Coronary artery (tissue), 2 donors: Measurements from ENCODE around the gene FAXDC2.
A peak's percentile ranks its signal among the peaks of the same experiment; 100 is the strongest.
"Not testable (repeated sequence)": the region's sequence is repeated elsewhere in the genome, so short reads cannot be mapped to it uniquely, and the experiment has no call there.

Source experiments
- DNase-seq: peaks from one replicate; pipeline ENCODE4 v3.0.0-alpha.2; 2017; ENCODE audit warnings: low spot score
- H3K27ac ChIP-seq, 2 donors: fragments of 200-600 bp; sonication (generic); one replicate each; pipeline ENCODE4 v1.5.1; 2016 to 2019
- H3K4me3 ChIP-seq: fragments of 200-600 bp; sonication (generic); 2 replicates; pipeline ENCODE4 v1.5.1; 2016; ENCODE audit warnings: mild to moderate bottlenecking, moderate library complexity
- CTCF ChIP-seq: fragments of 200-600 bp; sonication (generic); IDR thresholded peaks from one replicate; pipeline ENCODE4 v1.5.1; 2019; ENCODE audit warnings: antibody characterized with exemption

Gene FAXDC2

GRCh38 chr5:154837009-154837901 lies 13.1 kb downstream of the FAXDC2 start:
- H3K27ac ChIP-seq, result peak overlapping the region in 1 of 2 donors; percentile 89
- no peak for DNase-seq

GRCh38 chr5:154836225-154836624 lies 14.2 kb downstream of the FAXDC2 start:
- no peak for TF ChIP-seq CTCF
- no peak for DNase-seq
- H3K27ac ChIP-seq, result peak overlapping the region; percentile 80 to 89

More at GRCh38 chr5:154837009-154837901, 13.1 kb downstream of the FAXDC2 start:
- no peak for TF ChIP-seq CTCF
- H3K4me3 ChIP-seq, result no peak overlapping the region

GRCh38 chr5:154835701-154836052 lies 14.7 kb downstream of the FAXDC2 start:
- Histone ChIP-seq H3K4me3 (peak overlapping the region; percentile 59), H3K27ac (peak overlapping the region; percentile 80 to 89)
- not testable (repeated sequence) for DNase-seq

More at GRCh38 chr5:154836225-154836624, 14.2 kb downstream of the FAXDC2 start:
- H3K4me3 ChIP-seq, result no peak overlapping the region

- Histone ChIP-seq H3K27ac (peak overlapping the region in 1 of 2 donors; percentile 80), H3K4me3 (peak overlapping the region; percentile 59)
- DNase-seq, result no peak
- TF ChIP-seq CTCF, result no peak
Observed at GRCh38 chr5:154834053-154834452, 16.4 kb downstream of the FAXDC2 start.

- not testable (repeated sequence) for H3K4me3 ChIP-seq, DNase-seq, H3K27ac ChIP-seq
Observed at GRCh38 chr5:154832804-154833203, 17.6 kb downstream of the FAXDC2 start.

GRCh38 chr5:154831451-154831850 lies 19.0 kb downstream of the FAXDC2 start:
- no peak overlapping the region for H3K27ac ChIP-seq
- no peak overlapping the region for H3K4me3 ChIP-seq
- TF ChIP-seq CTCF, result no peak
- DNase-seq, result no peak

GRCh38 chr5:154830596-154830995 lies 19.8 kb downstream of the FAXDC2 start:
- no peak for TF ChIP-seq CTCF

GRCh38 chr5:154830219-154830595 lies 20.2 kb downstream of the FAXDC2 start:
- Histone ChIP-seq H3K27ac (no peak overlapping the region), H3K4me3 (no peak overlapping the region)
- TF ChIP-seq CTCF, result no peak
- DNase-seq, result no peak

More at GRCh38 chr5:154830596-154830995, 19.8 kb downstream of the FAXDC2 start:
- no peak overlapping the region for H3K4me3 ChIP-seq
- H3K27ac ChIP-seq, result no peak overlapping the region
- DNase-seq, result no peak
